IPS-15b (cell line): ENCODE measurements around the gene GRID1.

Experiments
- H3K27me3 ChIP-seq: one replicate; pipeline ENCODE4 v1.6.1; 2013; ENCODE audit warnings: low read length; ENCODE audit not compliant: control insufficient read depth, insufficient read depth
- H3K36me3 ChIP-seq: one replicate; pipeline ENCODE4 v1.6.1; 2013; ENCODE audit warnings: low read length; ENCODE audit not compliant: control insufficient read depth, insufficient read depth
- H3K4me1 ChIP-seq: one replicate; pipeline ENCODE4 v1.6.1; 2013; ENCODE audit warnings: mild to moderate bottlenecking, low read length; ENCODE audit not compliant: control insufficient read depth, insufficient read depth
- H3K4me3 ChIP-seq: one replicate; pipeline ENCODE4 v1.5.1; 2013; ENCODE audit warnings: low read depth, low read length
- H3K9ac ChIP-seq: one replicate; pipeline ENCODE4 v1.6.1; 2013; ENCODE audit warnings: low read depth, mild to moderate bottlenecking, low read length
- H3K9me3 ChIP-seq: one replicate; pipeline ENCODE4 v1.6.1; 2013; ENCODE audit warnings: mild to moderate bottlenecking, low read length; ENCODE audit not compliant: control insufficient read depth, insufficient read depth

The GRID1 gene

DNA sequence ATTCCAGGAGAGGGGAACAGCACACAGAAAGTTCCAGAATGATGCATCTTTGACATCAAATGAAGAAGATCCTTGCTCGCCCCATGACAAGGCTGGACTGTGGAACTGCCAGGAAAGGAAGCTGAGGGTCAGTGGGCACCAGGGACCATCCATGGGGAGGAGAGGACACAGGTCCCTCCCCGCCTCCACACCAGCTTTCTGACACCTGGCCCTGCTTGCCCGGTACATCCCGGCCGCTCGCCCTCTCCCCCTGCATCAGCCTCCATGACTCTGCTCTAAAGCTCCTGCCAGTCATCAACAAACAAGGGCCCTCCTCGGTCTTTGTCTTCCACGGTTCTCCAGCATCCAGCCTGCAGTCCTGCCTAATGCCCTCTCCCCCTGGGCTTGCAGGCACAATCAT lies 222.3 kb downstream of the GRID1 start:
- H3K4me3 ChIP-seq = no peak overlapping the region
- H3K9ac ChIP-seq = no peak overlapping the region
- peaks cover 2% of the 10 kb centered on the region for H3K27me3 ChIP-seq
- no peaks in the 10 kb centered on the region for H3K36me3 ChIP-seq
- H3K4me1 ChIP-seq = no peaks in the 10 kb centered on the region
- H3K9me3 ChIP-seq = no peaks in the 10 kb centered on the region

DNA sequence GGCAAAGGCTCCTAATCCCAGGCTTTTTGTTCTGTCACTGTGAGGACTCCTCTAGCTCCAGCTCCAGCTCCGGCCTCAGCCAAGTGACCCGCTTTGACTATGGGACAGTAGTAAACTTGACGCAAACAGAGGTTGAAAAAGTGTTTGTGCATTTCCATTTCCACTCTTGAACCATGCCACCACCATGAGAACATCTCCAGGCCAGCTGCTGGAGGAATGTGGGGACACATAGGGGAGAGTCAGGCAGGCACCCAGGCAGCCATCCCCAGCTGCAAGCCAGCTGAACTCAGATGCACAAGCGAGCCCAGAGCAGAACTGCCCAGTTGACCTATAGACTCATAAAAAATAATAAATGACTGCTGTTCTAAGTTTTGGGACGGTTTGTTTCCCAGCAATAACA lies 224.7 kb downstream of the GRID1 start:
- Histone ChIP-seq H3K9ac (no peak overlapping the region), H3K4me3 (no peak overlapping the region), H3K9me3 (no peaks in the 10 kb centered on the region), H3K36me3 (no peaks in the 10 kb centered on the region), H3K4me1 (no peaks in the 10 kb centered on the region), H3K27me3 (peaks cover 2% of the 10 kb centered on the region)

DNA sequence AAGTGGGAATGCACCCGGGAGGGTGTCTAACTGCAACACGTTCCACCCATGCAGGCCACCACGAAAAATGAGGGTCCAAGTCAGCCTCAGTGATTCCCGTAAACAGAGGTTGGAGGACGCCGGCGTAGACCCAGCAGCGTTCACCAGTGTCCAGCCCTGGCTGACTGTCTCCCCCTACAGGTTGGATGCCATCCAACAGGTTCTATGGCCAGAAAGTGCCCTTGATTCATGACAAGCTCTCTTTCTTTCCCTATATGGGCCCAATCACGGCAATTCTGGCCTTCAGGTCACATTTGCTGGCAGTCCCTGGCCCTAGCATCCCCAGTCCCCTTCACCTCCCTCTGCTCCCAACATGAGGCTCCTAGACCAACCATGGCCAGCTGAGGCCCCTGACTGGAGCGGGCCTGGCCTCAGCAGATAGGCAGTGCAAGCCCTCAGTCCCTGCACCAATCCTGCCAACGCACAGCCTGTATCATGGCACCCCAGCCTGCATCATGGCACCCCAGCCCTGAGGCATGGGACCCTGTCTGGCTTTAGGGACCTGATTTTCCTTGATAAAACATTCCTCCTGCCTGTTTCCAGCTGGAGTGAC lies 227.4 kb downstream of the GRID1 start:
- Histone ChIP-seq H3K4me1 (no peaks in the 10 kb centered on the region), H3K9me3 (no peaks in the 10 kb centered on the region), H3K27me3 (no peaks in the 10 kb centered on the region), H3K9ac (no peak overlapping the region), H3K36me3 (no peaks in the 10 kb centered on the region), H3K4me3 (no peak overlapping the region)

DNA sequence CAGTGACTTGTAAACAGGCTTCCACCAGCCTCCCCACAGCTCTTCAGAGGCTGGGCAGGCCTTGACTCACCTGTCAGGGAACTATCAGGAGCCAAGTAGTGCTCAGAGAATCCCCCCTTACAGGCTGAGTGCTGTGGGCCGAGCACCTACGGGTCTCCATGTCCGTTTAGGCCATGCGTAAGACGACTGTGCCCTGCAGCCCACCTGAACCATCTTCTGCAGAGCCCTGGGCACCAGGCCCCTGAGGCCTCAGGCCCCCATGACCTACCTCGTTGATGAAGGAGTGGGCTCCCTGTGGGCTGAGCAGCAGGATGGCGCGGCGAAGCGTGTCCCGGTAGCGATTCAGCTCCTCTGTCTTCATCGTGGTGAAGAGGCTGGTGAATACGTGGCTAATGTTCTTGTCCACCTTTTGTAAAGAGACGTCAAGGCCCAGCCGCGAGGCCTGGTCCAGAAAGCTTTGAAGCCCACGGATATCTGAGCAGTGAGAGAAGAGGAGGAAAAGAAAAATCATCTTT lies 228.0 kb downstream of the GRID1 start:
- Histone ChIP-seq H3K9ac (no peak overlapping the region), H3K27me3 (no peaks in the 10 kb centered on the region), H3K36me3 (no peaks in the 10 kb centered on the region)

DNA sequence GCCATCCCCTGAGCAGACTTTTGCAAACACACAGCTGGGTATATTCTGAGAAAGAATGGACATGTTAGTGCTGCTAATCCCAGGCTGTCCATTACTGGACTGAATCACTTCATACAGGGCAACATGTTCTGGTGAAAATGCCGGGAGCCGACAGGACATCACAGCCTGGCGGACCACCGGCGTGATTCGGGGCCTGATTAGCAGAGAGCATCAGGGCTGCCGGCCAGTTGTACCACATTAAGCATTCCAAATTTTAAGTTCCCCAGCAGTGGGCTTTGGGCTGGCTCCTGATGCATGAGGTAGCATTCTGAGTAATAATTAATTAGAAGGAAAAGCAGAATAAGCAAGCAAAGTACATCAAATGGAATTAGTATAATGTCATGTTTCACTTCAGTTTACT lies 229.0 kb downstream of the GRID1 start:
- Histone ChIP-seq H3K4me1 (no peaks in the 10 kb centered on the region), H3K36me3 (no peaks in the 10 kb centered on the region), H3K27me3 (no peaks in the 10 kb centered on the region), H3K9ac (no peak overlapping the region), H3K9me3 (no peaks in the 10 kb centered on the region), H3K4me3 (no peak overlapping the region)

More for the DNA sequence above, 228.0 kb downstream of the GRID1 start:
- Histone ChIP-seq H3K4me3 (no peak overlapping the region), H3K9me3 (no peaks in the 10 kb centered on the region), H3K4me1 (no peaks in the 10 kb centered on the region)

DNA sequence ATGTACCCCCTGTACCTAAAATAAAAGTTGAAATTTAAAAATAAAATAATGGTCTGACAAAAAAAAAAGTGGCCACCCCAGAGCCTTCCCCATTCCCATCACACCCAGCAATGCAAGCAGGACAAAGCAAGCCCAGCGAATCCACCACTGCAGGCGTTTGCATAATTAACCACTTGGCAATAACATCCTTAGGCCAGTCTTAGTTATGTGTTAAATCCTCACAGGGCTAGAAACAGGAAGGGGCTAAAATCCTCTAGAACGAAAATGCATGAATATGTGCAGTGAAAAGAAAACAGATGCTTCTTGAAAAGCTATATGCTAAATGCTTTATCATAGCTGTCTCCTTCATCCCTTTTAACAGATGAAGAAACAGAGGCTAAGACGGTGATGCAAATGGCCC lies 229.7 kb downstream of the GRID1 start:
- Histone ChIP-seq H3K9ac (no peak overlapping the region), H3K27me3 (no peaks in the 10 kb centered on the region)

DNA sequence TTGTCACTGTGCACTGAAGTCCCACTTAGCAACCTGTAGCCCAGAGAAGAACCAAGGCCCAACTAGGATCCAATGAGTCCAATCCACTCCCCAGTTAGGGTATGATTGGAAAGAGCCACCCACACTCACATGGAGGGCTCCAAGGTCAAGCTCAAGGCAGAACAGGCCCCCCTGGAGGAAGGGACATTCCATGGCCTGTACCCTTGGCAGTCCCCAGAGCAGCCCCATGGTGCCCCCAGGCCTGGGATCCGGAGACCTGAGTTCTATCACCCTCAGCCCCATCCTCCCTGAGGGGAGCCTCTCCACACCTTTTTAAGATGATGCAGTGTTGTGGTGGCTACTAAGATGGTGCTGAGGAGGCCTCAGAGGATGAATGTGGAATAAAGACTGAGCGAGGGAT lies 231.4 kb downstream of the GRID1 start:
- H3K9ac ChIP-seq = no peak overlapping the region
- no peaks in the 10 kb centered on the region for H3K9me3 ChIP-seq
- H3K4me1 ChIP-seq = no peaks in the 10 kb centered on the region
- H3K27me3 ChIP-seq = no peaks in the 10 kb centered on the region
- peaks cover 2% of the 10 kb centered on the region for H3K36me3 ChIP-seq
- H3K4me3 ChIP-seq = no peak overlapping the region

More for the DNA sequence above, 229.7 kb downstream of the GRID1 start:
- no peaks in the 10 kb centered on the region for H3K4me1 ChIP-seq
- no peaks in the 10 kb centered on the region for H3K36me3 ChIP-seq
- no peaks in the 10 kb centered on the region for H3K9me3 ChIP-seq
- H3K4me3 ChIP-seq = no peak overlapping the region

DNA sequence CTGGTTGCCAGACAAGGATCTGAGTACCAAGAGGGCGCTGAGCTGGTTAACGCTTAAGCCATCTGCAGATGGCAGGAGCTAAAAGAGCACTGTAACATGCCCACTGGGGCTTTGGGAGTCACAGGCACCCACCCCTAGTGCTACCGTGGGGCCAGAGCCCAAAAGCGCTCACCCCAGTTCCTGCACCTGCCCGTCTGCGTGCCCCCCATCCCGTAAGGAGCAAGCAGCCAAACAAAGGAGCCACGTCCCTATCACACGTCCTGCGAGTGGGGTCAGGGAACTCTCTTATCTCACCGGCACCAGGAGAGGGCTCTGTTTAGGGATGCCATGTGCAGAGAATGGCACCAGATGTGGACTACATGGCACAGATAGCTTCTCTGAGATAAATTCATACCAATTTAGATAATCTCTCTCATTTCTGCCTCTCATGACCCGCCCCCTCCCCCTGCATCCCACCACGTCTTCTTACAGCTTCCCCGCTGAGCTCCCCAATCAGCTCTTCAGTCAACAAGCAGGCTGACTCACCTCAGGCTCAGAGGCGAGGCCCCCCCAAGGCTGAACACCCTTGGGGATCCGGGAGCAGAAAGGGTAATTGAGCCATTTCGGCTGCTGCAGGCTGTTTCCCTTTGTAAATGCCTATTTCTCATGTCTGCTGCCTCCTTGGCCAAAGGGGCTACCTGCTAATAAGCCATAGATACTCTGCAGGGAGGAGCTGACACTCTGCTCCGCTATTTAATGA lies 235.7 kb downstream of the GRID1 start:
- H3K36me3 ChIP-seq = peaks cover 2% of the 10 kb centered on the region

DNA sequence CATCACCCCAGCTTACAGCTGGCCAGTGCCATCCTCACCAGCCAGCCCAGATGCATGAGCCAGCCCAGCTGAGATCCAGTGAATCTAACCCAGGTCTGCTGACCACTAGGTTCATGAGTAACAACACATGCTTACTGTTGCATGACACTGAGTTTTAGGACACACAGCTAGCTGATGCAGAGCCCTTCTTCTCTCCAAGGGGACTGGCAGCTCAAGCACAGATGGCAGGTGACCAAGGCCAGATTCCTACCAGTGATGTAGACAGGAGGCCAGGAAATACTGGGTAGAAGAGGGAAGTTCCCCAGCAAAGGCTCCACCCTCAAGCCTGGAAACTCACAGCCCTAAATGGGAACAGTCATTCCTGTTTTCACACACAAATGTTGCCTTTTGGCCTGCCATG lies 236.6 kb downstream of the GRID1 start:
- Histone ChIP-seq H3K9me3 (no peaks in the 10 kb centered on the region), H3K4me3 (no peak overlapping the region)

More for the DNA sequence above, 235.7 kb downstream of the GRID1 start:
- no peaks in the 10 kb centered on the region for H3K4me1 ChIP-seq
- H3K9me3 ChIP-seq = no peaks in the 10 kb centered on the region
- no peaks in the 10 kb centered on the region for H3K27me3 ChIP-seq
- H3K9ac ChIP-seq = no peak overlapping the region
- no peak overlapping the region for H3K4me3 ChIP-seq

DNA sequence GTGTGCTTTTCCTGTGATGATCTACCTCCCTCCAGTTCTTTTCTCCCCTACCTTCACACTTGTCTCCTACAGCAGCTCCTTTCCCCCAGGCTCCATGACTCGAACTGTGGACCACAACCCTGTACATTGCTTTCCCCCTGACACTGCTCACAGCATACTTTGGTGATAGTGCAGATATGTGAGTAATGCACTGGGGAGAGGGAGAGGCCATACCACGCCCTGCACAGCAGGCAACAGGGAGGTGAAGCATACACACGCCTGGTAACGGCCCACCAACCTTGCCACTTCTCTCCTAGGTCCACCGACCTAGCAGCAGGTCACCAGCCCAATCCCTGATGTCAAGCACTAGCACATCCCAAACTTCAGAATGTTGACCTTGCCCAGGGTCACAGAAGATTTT lies 238.2 kb downstream of the GRID1 start:
- Histone ChIP-seq H3K9me3 (no peaks in the 10 kb centered on the region), H3K36me3 (peaks cover 2% of the 10 kb centered on the region), H3K4me1 (no peaks in the 10 kb centered on the region)

More for the DNA sequence above, 236.6 kb downstream of the GRID1 start:
- Histone ChIP-seq H3K27me3 (no peaks in the 10 kb centered on the region), H3K36me3 (peaks cover 2% of the 10 kb centered on the region), H3K4me1 (no peaks in the 10 kb centered on the region), H3K9ac (no peak overlapping the region)

DNA sequence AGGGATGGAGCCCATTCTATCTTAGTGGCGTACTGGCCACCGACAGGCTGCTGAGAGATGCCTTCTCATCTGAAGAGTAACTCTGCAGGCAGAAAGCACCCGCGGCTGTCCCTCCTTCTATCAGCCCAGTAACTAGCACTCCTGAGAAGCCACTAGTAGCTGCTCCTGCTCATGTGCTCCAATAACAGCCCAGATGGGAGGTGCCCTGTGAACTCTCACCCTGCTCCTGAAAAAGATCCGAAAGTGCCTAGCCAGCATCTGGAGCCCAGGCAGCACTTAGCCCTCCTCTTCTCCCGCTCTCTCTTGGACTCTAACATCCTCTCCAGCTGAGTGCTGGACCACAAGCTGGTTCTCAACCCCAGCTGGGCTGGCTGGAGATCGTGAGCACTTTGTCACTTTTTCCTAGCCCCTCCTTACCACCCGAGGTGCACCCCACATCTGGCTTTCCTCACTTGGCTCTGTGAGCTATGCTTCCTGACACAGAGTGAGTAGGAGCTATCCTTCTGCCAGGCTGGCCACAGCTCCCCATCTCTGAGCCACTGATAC lies 239.2 kb downstream of the GRID1 start:
- peaks cover 2% of the 10 kb centered on the region for H3K36me3 ChIP-seq
- H3K4me3 ChIP-seq = no peak overlapping the region
- no peaks in the 10 kb centered on the region for H3K27me3 ChIP-seq
- no peaks in the 10 kb centered on the region for H3K9me3 ChIP-seq
- no peaks in the 10 kb centered on the region for H3K4me1 ChIP-seq
- no peak overlapping the region for H3K9ac ChIP-seq

More for the DNA sequence above, 238.2 kb downstream of the GRID1 start:
- Histone ChIP-seq H3K27me3 (no peaks in the 10 kb centered on the region), H3K9ac (no peak overlapping the region), H3K4me3 (no peak overlapping the region)

DNA sequence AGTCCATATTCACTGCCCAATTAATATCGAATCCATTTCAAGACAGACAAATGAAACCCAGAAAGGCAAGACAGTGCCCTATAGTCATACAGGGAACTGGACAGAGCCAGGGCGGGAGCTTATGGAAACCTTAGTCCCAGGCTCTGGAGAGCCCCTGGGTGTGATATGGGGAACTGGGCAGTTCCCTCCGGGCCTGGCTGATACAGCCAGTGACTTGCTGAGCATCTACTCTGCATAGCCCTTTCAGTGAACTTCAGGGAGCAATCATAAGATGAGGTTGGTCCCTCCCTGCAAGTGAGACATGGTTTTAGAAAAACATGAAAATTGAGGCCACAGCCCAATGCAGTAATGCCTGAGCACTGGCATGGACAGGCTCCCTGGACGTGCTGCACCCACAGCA lies 241.9 kb downstream of the GRID1 start:
- no peaks in the 10 kb centered on the region for H3K36me3 ChIP-seq
- no peak overlapping the region for H3K9ac ChIP-seq
- H3K9me3 ChIP-seq = no peaks in the 10 kb centered on the region
- no peaks in the 10 kb centered on the region for H3K4me1 ChIP-seq
- H3K27me3 ChIP-seq = no peaks in the 10 kb centered on the region
- H3K4me3 ChIP-seq = no peak overlapping the region
